GM12892 (cell line): ENCODE data around the gene OR2B6.

ENCODE experiments used
- DNase-seq: peaks from one replicate; pipeline ENCODE4 v3.0.0; 2011; ENCODE audit not compliant: insufficient read length
- FAIRE-seq: peaks from 2 replicates; lab custom pipeline; 2011; peaks lifted over from hg19 to GRCh38; lab: Jason Lieb, UNC
- POLR2A ChIP-seq: IDR thresholded peaks from 2 replicates; pipeline ENCODE4 v1.6.1; 2011; ENCODE audit warnings: low read depth, low read length, control low read depth
- POLR2AphosphoS5 ChIP-seq: IDR thresholded peaks from 2 replicates; pipeline ENCODE4 v1.6.1; 2011; ENCODE audit warnings: low read depth, low read length, control low read depth
- TAF1 ChIP-seq: IDR thresholded peaks from 2 replicates; pipeline ENCODE4 v1.6.1; 2011; ENCODE audit warnings: low read depth, mild to moderate bottlenecking, control low read depth, low read length, borderline replicate concordance

The OR2B6 gene

GRCh38 chr6:27962506-27962905 lies 5.5 kb downstream of the OR2B6 start:
- FAIRE-seq (no peak), DNase-seq (no peak)
- no peak for TF ChIP-seq POLR2A
- no peak for TF ChIP-seq POLR2AphosphoS5
- no peak for TF ChIP-seq TAF1

DNA sequence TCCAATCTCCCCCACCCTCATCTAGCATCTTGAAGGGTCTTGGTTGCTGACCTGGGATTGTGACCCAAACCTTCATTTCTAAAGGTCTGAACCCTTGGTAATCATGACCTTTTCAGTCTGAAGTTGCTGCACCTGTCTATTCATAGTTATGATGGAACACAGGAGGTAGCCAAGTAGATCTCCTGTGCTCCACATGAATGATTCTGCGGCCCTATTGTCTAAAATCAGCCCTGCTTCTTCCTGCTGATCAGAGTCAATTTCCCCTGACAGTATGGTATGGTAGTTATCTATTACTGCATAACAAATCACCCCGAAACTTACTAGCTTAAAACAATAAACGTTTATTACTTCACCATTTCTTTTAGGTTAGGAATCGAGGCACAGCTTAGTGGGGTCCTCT lies 9.0 kb downstream of the OR2B6 start:
- FAIRE-seq (no peak), DNase-seq (no peak)
- no peak for TF ChIP-seq TAF1
- no peak for TF ChIP-seq POLR2AphosphoS5
- no peak for TF ChIP-seq POLR2A

- no peak for TF ChIP-seq POLR2A
- no peak for TF ChIP-seq TAF1
- TF ChIP-seq POLR2AphosphoS5, result no peak
- DNase-seq (no peak), FAIRE-seq (no peak)
Observed at GRCh38 chr6:27966816-27967426, 9.9 kb downstream of the OR2B6 start.

- DNase-seq (no peak), FAIRE-seq (no peak)
- no peak for TF ChIP-seq POLR2A
- no peak for TF ChIP-seq TAF1
- no peak for TF ChIP-seq POLR2AphosphoS5
Observed at GRCh38 chr6:27970444-27970843, 13.4 kb downstream of the OR2B6 start.

GRCh38 chr6:27972750-27973149 lies 15.7 kb downstream of the OR2B6 start:
- no peak for FAIRE-seq
- no peak for DNase-seq
- no peak for TF ChIP-seq POLR2A
- TF ChIP-seq POLR2AphosphoS5, result no peak
- TF ChIP-seq TAF1, result no peak

DNA sequence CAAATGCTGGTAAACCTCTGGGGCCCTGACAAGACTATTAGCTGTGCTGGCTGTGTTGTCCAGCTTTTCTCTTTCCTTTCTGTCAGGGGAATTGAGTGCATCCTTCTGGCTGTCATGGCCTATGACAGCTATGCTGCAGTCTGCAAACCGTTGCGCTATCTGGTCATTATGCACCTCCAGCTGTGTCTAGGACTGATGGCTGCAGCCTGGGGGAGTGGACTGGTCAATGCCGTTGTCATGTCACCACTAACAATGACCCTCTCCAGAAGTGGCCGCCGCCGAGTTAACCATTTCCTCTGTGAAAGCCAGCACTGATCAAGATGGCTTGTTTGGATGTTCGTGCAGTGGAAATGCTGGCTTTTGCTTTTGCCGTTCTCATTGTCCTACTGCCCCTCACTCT lies 20.3 kb downstream of the OR2B6 start:
- DNase-seq, result no peak
- no peak for TF ChIP-seq POLR2A
- no peak for TF ChIP-seq POLR2AphosphoS5
- no peak for TF ChIP-seq TAF1
- no peak for FAIRE-seq

GRCh38 chr6:27978705-27979104 lies 21.7 kb downstream of the OR2B6 start:
- no peak for DNase-seq
- FAIRE-seq, result no peak
- no peak for TF ChIP-seq TAF1
- no peak for TF ChIP-seq POLR2AphosphoS5
- no peak for TF ChIP-seq POLR2A

- TF ChIP-seq POLR2A (no peak), POLR2AphosphoS5 (no peak), TAF1 (no peak)
- no peak for FAIRE-seq
- no peak for DNase-seq
Observed at GRCh38 chr6:27980111-27980510, 23.1 kb downstream of the OR2B6 start.

GRCh38 chr6:27986928-27987725 lies 30.1 kb downstream of the OR2B6 start:
- DNase-seq (no peak), FAIRE-seq (no peak)
- TF ChIP-seq POLR2A, result no peak
- no peak for TF ChIP-seq POLR2AphosphoS5
- no peak for TF ChIP-seq TAF1

- FAIRE-seq (no peak), DNase-seq (no peak)
- TF ChIP-seq POLR2A (no peak), TAF1 (no peak), POLR2AphosphoS5 (no peak)
Observed at GRCh38 chr6:27994616-27995015, 37.6 kb downstream of the OR2B6 start.

DNA sequence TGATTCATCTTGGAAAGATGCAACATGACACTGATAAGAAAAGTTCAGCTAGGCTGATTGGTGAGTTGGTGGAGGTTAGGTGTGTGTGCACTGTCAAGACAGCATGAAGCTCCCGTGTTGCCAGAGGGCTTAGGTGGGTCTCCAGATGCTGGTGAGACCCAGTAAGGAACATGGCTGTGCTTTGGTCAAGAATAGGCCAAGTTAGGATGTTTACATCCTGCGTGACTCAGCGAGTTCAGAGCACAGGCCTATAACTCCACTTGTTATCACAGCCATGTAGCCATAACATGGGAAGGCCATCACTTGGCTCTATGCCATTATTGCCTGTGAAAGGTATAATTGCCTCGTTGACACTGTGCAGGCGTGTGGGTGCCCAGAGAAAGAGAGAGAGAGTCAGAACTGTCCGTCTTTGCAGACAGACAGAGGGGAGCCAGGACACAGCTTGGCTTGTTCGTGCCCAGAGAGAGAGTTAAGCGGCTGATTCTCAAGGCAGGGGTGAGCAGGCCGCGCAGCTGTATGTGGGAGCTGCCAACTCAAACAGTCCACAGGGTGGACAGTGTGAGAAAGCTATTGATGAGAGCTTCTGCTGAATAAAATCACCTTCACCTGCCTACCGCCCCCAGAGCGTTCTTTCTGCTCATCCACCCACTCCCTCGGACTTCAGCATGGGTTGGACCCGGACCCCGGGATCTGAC lies 43.5 kb downstream of the OR2B6 start:
- DNase-seq (no peak), FAIRE-seq (no peak)
- TF ChIP-seq TAF1 (no peak), POLR2AphosphoS5 (no peak), POLR2A (no peak)
